Motor neuron (in vitro differentiated cells): ENCODE measurements around the gene DYNC2I2. TPM values are rescaled to one million over a fixed set of nuclear protein-coding genes. Genes with fewer than 3 reads are reported as not detected.
"Not testable (repeated sequence)": the region's sequence is repeated elsewhere in the genome, so short reads cannot be mapped to it uniquely, and the experiment has no call there.

Experiments used
- ATAC-seq, 8 experiments: fragments of 200-7000 bp; cut with Tn5 transposase; replicated peaks in 6 of 8; 2 replicates each; pipeline ENCODE4 v1.8.0; 2021; ENCODE audit warnings: mild to moderate bottlenecking in 8 of 8, moderate library complexity in 8 of 8
- H3K27ac ChIP-seq, 2 donors: fragments of 250-450 bp; sonication (Bioruptor Pico); 2 replicates each; pipeline ENCODE4 v1.9.0; 2021; ENCODE audit warnings: antibody characterized with exemption in 2 of 2, mild to moderate bottlenecking in 2 of 2, moderate library complexity in 1 of 2
- H3K4me1 ChIP-seq, 2 donors: fragments of 250-450 bp; sonication (Bioruptor Pico); replicated peaks in 1 of 2; 2 replicates each; pipeline ENCODE4 v1.6.1; 2021; ENCODE audit warnings: antibody characterized with exemption in 2 of 2, mild to moderate bottlenecking in 2 of 2, moderate library complexity in 1 of 2
- H3K4me3 ChIP-seq, 5 donors: fragments of 250-450 bp; sonication (Bioruptor Pico); 2 replicates each; pipeline ENCODE4 v1.9.0; 2021; ENCODE audit warnings: antibody characterized with exemption in 5 of 5, mild to moderate bottlenecking in 5 of 5, moderate library complexity in 4 of 5
- WGBS, 10 experiments: fragments of 450-650 bp; shearing (Covaris generic); methylation state at CpG; one replicate each; pipeline ENCODE4 v1.0.0; 2022; 5-methylcytosine and 5-hydroxymethylcytosine counted together
- in situ Hi-C, 9 experiments: fragments of 400-800 bp; cut with MboI; loops; one replicate each; pipeline ENCODE4 v1.15.0; 2021; ENCODE audit warnings: low sequenced_read_pairs in 9 of 9, low pct_unique_long_range_greater_than_20kb in 2 of 9; ENCODE audit not compliant: unreplicated experiment in 9 of 9
- total RNA-seq, 8 experiments: library from RNA; unstranded; fragments of 300-600 nt; gene quantifications; 2 replicates each; pipeline versions ENCODE4 v1.2.3 to v1.2.4, GENCODE V29; 2022

Gene DYNC2I2
- total RNA-seq, 8 experiments from 2014 or later = 21.1 to 62.7 (median 28.3) TPM

- in situ Hi-C loops = no loop called here
- Histone ChIP-seq H3K4me1 (no peaks in the 10 kb centered on the region), H3K4me3 (no peak overlapping the region), H3K27ac (no peak overlapping the region)
- no peak for ATAC-seq
- 72 to 96% (median 85%) methylated on average over 1 to 10 of the region's 10 CpGs; no CpG with 5 or more reads in 1 of the 10 experiments for WGBS, 10 experiments
Observed at GRCh38 chr9:128677794-128678193, 21.1 kb upstream of the DYNC2I2 start.

DNA sequence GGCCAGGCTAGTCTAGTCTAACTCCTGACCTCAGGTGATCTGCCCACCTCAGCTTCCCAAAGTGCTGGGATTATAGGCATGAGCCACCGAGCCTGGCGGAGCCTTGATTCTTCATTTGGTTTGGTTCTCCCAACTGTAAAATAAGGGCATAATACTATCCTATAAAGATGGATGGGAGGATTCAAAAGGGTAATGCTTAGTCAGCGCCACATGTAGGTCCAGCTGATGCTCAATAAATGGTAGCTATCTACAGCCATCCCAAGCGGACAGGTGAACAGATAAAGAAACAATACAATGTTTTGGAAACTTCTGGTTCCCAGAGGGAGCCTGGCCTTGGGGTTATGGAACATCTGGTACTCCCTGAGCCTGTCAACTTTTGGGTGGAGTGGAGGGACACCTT is 18.7 kb upstream of the DYNC2I2 start:
- in situ Hi-C loops = no loop called here

DNA sequence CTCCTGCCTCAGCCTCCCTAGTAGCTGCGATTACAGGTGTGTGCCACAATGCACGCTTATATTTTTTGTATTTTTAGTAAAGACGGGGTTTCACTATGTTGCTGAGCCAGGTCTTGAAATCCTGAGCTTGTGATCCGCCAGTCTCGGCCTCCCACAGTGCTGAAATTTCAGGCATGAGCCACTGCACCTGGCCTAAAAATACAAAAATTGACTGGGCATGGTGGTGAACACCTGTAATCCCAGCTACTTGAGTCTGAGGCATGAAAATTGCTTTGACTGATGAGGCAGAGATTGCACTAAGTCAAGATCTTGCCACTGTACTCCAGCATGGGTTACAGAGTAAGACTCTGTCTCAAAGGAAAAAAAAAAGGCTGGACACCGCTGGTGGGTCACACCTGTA is 13.1 kb upstream of the DYNC2I2 start:
- no peak overlapping the region for H3K4me3 ChIP-seq
- no peak for ATAC-seq
- H3K27ac ChIP-seq = no peak overlapping the region
- in situ Hi-C loops = no loop called here
- no peaks in the 10 kb centered on the region for H3K4me1 ChIP-seq
- 60 to 100% (median 95%) methylated on average over 1 to 5 of the region's 6 CpGs; no CpG with 5 or more reads in 2 of the 10 experiments for WGBS, 10 experiments

More for the DNA sequence above, 18.7 kb upstream of the DYNC2I2 start:
- 86 to 100% (median 100%) methylated on average over 1 to 3 of the region's 4 CpGs; no CpG with 5 or more reads in 4 of the 10 experiments for WGBS, 10 experiments
- no peaks in the 10 kb centered on the region for H3K4me1 ChIP-seq
- ATAC-seq = no peak
- no peak overlapping the region for H3K4me3 ChIP-seq
- no peak overlapping the region for H3K27ac ChIP-seq

- WGBS, 10 experiments = 70 to 93% (median 83%) methylated on average over 2 to 5 of the region's 8 CpGs; no CpG with 5 or more reads in 2 of the 10 experiments
- peak in 1 of 8 experiments; percentile 36 for ATAC-seq
- H3K27ac ChIP-seq, in situ Hi-C loops, H3K4me1 ChIP-seq, H3K4me3 ChIP-seq: not testable (repeated sequence)
Observed at GRCh38 chr9:128666481-128666941, 9.9 kb upstream of the DYNC2I2 start.

- 83 to 100% (median 100%) methylated on average over 1 to 3 of the region's 3 CpGs; no CpG with 5 or more reads in 5 of the 10 experiments for WGBS, 10 experiments
- Histone ChIP-seq H3K27ac (peak overlapping the region in 1 of 2 donors; percentile 100), H3K4me3 (no peak overlapping the region), H3K4me1 (peaks cover 3 to 7% of the 10 kb centered on the region in 2 donors)
- ATAC-seq = no peak
- in situ Hi-C loops = no loop called here
Observed at GRCh38 chr9:128657796-128658195, 1.1 kb upstream of the DYNC2I2 start.

DNA sequence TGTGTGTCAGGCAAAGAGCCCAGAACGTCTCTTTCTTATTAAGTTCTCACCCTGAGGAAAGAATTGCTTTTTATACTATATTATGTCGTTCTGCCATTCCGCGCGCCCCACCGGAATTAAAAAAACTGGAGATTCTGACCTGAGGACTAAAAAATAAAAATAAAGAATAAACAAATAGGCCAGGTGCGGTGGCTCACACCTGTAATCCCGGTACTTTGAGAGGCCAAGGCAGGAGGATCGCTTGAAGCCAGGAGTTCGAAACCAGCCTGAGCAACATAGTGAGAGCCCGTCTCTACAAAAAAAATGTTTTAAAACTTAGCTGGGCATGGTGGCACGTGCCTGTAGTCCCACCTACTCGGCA is 677 bp upstream of the DYNC2I2 start:
- H3K4me1 ChIP-seq = peaks cover 3 to 7% of the 10 kb centered on the region in 2 donors
- WGBS, 10 experiments = 86 to 100% (median 97%) methylated on average over 5 to 13 of the region's 13 CpGs
- H3K4me3 ChIP-seq = peak overlapping the region; percentile 76 to 90 (median 87)
- in situ Hi-C loops = no loop called here
- peak overlapping the region; percentile 100 for H3K27ac ChIP-seq
- ATAC-seq = no peak

DNA sequence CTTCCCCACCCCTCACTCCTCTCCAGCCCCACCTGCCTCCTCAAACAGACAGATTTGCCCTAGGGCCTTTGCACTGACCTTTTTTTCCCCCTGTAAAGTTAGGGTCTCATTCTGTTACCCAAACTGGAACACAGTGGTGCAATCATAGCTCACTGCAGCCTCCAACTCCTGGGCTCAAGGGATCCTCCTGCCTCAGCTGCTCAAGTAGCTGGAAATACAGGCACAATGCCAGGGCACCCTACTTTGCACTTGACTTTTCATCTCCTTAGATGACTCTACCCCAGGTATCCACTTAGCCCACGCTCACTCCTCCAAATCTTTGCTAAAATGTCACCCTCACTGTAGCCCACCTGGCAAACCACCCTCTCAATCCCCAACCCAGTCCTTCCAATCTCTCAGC is 2.2 kb downstream of the DYNC2I2 start:
- no peak overlapping the region for H3K27ac ChIP-seq
- WGBS, 10 experiments = 80 to 100% (median 90%) methylated on average over 1 of the region's 1 CpG; no CpG with 5 or more reads in 6 of the 10 experiments
- ATAC-seq = no peak
- in situ Hi-C loops = no loop called here
- H3K4me3 ChIP-seq = no peak overlapping the region
- peaks cover 3 to 7% of the 10 kb centered on the region in 2 donors for H3K4me1 ChIP-seq

DNA sequence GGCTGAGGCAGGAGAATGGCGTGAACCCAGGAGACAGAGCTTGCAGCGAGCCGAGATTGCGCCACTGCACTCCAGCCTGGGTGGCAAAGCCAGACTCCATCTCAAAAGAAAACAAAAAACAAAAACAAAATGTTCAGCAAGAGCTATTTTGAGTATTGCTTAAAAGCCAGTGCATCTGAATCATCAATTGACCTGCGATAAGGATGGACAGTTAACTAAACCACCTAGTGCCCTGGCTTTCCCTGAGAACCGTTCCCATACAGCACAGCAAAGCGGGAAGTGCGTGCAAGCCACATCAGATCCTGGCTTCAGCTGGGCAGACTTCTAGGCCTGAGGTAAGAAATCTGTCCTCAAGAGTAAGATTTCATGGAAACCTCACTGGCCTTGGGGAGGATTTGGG is 2.7 kb downstream of the DYNC2I2 start:
- no peak for ATAC-seq
- no peak overlapping the region for H3K27ac ChIP-seq
- H3K4me1 ChIP-seq = peaks cover 3 to 7% of the 10 kb centered on the region in 2 donors
- in situ Hi-C loops = no loop called here
- no peak overlapping the region for H3K4me3 ChIP-seq
- 88 to 100% (median 92%) methylated on average over 2 to 8 of the region's 8 CpGs; no CpG with 5 or more reads in 3 of the 10 experiments for WGBS, 10 experiments

GRCh38 chr9:128651798-128652197 is 4.8 kb downstream of the DYNC2I2 start:
- in situ Hi-C loops = no loop called here
- peaks cover 0 to 4% of the 10 kb centered on the region in 2 donors for H3K4me1 ChIP-seq
- 80 to 100% (median 100%) methylated on average over 1 to 4 of the region's 5 CpGs; no CpG with 5 or more reads in 5 of the 10 experiments for WGBS, 10 experiments
- H3K27ac ChIP-seq = no peak overlapping the region
- no peak overlapping the region for H3K4me3 ChIP-seq
- ATAC-seq = no peak

DNA sequence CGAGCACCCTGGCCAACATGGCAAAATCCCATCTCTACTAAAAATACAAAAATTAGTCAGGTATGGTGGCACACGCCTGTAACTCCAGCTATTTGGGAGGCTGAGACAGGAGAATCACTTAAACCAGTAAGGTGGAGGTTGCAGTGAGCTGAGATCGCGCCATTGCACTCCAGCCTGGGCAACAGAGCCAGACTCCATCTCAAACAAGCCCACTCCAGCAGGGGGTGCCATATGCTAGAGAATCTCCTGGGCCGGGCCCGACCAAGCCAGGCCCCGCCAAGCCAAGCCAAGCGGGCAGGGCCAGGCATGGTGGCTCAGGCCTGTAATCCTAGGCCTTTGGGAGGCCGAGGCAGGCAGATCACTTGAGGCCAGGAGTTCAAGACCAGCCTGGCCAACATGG is 8.4 kb downstream of the DYNC2I2 start:
- H3K4me1 ChIP-seq, H3K4me3 ChIP-seq, in situ Hi-C loops, H3K27ac ChIP-seq: not testable (repeated sequence)
- WGBS, 10 experiments = 89 to 100% (median 93%) methylated on average over 2 to 8 of the region's 9 CpGs; no CpG with 5 or more reads in 5 of the 10 experiments
- ATAC-seq = peak in 3 of 8 experiments; percentile 52 to 76 (median 58)

GRCh38 chr9:128643519-128644300 is 12.9 kb downstream of the DYNC2I2 start:
- no peak overlapping the region for H3K27ac ChIP-seq
- no peak overlapping the region for H3K4me3 ChIP-seq
- WGBS, 10 experiments = 46 to 100% (median 72%) methylated on average over 2 to 5 of the region's 12 CpGs; no CpG with 5 or more reads in 4 of the 10 experiments
- H3K4me1 ChIP-seq = no peaks in the 10 kb centered on the region
- in situ Hi-C loops = no loop called here
- ATAC-seq = no peak

GRCh38 chr9:128642675-128643245 is 13.9 kb downstream of the DYNC2I2 start:
- in situ Hi-C loops = no loop called here
- Histone ChIP-seq H3K27ac (no peak overlapping the region), H3K4me1 (no peaks in the 10 kb centered on the region), H3K4me3 (no peak overlapping the region)
- WGBS, 10 experiments = 13 to 96% (median 79%) methylated on average over 2 to 8 of the region's 12 CpGs; no CpG with 5 or more reads in 1 of the 10 experiments
- ATAC-seq = peak in 3 of 8 experiments; percentile 83 to 86 (median 86)

DNA sequence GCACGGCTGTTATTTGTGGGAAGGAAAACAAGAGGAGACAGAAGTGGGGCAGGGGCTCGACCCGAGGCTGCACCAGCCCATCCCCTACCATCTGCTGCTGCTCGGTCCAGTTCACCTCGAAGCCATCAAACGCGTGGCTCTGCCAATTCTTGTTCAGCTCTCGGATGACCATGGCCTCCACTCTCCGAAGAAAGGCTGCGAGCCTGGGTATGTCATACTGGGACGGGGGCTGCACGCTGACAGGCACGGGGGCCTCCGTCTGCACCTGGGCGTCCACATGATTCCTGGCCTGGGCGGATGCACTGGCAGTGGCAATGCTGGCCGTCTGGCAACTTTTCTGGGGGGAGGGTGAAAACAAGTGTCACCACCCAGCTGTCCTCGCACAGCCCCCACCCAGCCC is 16.0 kb downstream of the DYNC2I2 start:
- no peak for ATAC-seq
- Histone ChIP-seq H3K4me3 (no peak overlapping the region), H3K27ac (no peak overlapping the region), H3K4me1 (peaks cover 0 to 5% of the 10 kb centered on the region in 2 donors)
- in situ Hi-C loops = no loop called here
- WGBS, 10 experiments = 94 to 100% (median 100%) methylated on average over 1 to 5 of the region's 18 CpGs; no CpG with 5 or more reads in 7 of the 10 experiments
